ENCODE measurements around the gene CHMP3.
"Not testable (repeated sequence)": the region's sequence is repeated elsewhere in the genome, so short reads cannot be mapped to it uniquely, and the experiment has no call there.

The CHMP3 gene

GRCh38 chr2:86549440-86549839 lies 13.8 kb downstream of the CHMP3 start:
- FAIRE-seq, result not testable (repeated sequence)

DNA sequence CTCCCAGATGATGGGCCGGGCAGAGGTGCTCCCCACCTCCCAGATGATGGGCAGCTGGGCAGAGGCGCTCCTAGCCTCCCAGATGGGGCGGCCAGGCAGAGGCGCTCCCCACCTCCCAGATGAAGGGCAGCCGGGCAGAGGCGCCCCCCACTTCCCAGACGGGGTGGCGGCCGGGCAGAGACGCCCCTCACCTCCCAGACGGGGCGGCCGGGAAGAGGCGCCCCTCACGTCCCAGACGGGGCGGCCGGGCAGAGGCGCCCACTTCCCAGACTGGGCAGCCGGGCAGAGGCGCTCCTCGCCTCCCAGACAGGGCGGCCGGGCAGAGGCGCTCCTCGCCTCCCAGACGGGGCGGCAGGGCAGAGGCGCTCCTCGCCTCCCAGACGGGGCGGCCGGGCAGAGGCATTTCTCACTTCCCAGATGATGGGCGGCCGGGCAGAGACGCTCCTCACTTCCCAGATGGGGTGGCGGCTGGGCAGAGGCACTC lies 14.3 kb downstream of the CHMP3 start:
- not testable (repeated sequence) for FAIRE-seq

DNA sequence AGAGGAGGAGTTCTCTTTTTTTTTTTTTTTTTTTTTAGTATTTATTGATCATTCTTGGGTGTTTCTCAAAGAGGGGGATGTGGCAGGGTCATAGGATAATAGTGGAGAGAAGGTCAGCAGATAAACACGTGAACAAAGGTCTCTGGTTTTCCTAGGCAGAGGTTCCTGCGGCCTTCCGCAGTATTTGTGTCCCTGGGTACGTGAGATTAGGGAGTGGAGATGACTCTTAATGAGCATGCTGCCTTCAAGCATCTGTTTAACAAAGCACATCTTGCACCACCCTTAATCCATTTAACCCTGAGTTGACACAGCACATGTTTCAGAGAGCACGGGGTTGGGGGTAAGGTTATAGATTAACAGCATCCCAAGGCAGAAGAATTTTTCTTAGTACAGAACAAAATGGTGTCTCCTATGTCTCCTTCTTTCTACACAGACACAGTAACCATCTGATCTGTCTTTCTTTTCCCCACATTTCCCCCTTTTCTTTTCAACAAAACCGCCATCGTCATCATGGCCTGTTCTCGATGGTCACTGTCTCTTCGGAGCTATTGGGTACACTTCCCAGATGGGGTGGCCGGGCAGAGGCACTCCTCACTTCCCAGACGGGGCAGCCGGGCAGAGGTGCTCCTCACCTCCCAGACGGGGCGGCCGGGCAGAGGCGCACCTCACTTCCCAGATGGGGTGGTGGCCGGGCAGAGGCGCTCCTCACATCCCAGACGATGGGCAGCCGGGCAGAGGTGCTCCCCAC lies 14.9 kb downstream of the CHMP3 start:
- FAIRE-seq, result not testable (repeated sequence)

DNA sequence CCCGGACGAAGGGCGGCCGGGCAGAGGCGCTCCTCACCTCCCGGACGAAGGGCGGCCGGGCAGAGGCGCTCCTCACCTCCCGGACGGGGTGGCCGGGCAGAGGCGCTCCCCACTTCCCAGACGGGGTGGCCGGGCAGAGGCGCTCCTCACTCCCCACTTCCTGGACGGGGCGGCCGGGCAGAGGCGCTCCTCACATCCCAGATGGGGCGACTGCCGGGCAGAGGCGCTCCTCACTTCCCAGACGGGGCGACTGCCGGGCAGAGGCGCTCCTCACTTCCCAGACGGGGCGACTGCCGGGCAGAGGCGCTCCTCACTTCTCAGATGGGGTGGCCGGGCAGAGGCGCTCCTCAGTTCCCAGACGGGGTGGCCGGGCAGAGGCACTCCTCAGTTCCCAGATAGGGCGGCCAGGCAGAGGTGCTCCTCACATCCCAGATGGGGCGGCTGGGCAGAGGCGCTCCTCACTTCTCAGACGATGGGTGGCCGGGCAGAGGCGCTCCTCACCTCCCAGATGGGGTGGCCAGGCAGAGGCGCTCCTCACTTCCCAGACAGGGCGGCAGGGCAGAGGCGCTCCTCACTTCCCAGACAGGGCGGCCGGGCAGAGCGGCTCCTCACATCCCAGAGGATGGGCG lies 17.8 kb downstream of the CHMP3 start:
- not testable (repeated sequence) for FAIRE-seq

DNA sequence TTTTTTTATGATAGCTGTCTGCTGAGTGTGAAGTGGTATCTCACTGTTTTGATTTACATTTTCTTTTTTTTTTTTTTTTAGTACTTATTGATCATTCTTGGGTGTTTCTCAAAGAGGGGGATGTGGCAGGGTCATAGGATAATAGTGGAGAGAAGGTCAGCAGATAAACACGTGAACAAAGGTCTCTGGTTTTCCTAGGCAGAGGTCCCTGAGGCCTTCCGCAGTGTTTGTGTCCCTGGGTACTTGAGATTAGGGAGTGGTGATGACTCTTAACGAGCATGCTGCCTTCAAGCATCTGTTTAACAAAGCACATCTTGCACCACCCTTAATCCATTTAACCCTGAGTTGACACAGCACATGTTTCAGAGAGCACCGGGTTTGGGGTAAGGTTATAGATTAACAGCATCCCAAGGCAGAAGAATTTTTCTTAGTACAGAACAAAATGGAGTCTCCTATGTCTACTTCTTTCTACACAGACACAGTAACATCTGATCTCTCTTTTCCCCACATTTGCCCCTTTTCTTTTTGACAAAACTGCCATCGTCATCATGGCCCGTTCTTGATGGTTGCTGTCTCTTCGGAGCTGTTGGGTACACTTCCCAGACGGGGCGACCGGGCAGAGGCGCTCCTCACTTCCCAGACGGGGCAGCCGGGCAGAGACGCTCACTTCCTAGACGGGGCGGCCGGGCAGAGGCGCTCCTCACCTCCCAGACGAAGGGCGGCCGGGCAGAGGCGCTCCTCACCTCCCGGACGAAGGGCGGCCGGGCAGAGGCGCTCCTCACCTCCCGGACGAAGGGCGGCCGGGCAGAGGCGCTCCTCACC lies 18.8 kb downstream of the CHMP3 start:
- FAIRE-seq, result not testable (repeated sequence)

DNA sequence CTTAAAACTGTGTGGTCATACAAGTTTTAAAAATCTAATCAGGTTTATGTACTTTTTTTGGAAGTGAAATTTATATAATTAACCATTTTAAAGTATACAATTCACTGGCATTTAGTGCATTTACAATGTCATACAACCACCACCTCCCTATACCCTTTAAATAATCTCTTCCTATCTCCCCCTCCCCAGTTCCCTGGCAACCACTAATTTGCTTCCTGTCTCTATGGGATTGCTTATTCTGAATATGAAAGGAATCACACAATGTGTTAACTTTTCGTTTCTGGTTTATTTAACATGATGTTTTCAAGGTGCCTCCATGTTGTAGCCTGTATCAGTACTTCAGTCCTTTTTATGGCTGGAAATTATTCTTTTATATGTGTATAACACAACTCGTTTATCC lies 19.4 kb downstream of the CHMP3 start:
- no peak for FAIRE-seq

DNA sequence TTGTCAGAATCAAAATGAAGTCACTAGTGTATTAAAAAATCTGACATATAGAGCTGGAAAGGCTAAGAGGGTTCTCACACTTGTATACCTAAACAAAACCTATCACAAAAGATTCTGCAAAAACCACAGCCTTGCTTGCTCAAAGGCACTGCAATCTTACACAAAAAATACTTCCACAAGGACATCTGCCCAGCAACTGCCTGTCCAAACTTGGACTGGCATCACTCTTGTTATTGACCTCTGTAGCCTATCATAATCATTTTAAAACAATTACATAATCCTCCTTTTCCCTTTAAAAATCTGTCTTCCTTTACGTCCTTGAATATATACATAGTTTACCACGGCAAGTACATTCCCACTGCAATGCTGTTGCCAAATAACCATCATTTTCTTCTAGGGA lies 19.9 kb downstream of the CHMP3 start:
- FAIRE-seq, result no peak

GRCh38 chr2:86542814-86543213 lies 20.4 kb downstream of the CHMP3 start:
- FAIRE-seq, result no peak

DNA sequence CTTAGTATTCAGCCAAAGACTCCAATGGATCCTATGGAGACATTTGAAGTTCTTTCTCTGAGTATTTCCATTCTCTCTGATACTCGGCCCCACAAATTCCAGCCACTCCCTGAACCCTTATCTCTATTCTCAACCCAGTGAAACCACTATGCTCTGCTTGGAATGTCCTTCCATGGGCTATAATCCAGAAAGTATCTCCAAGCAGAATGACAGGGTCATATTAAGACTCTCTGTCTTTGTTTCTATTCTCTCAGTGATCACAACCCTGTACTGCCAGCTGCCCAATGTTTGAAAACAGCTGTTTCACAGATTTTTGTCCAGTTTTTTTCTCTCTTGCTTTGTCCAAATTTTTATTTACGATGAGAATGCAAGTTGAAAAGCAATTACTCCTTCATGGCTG lies 21.9 kb downstream of the CHMP3 start:
- FAIRE-seq, result no peak

- no peak for FAIRE-seq
Observed at GRCh38 chr2:86533589-86533988, 29.7 kb downstream of the CHMP3 start.

DNA sequence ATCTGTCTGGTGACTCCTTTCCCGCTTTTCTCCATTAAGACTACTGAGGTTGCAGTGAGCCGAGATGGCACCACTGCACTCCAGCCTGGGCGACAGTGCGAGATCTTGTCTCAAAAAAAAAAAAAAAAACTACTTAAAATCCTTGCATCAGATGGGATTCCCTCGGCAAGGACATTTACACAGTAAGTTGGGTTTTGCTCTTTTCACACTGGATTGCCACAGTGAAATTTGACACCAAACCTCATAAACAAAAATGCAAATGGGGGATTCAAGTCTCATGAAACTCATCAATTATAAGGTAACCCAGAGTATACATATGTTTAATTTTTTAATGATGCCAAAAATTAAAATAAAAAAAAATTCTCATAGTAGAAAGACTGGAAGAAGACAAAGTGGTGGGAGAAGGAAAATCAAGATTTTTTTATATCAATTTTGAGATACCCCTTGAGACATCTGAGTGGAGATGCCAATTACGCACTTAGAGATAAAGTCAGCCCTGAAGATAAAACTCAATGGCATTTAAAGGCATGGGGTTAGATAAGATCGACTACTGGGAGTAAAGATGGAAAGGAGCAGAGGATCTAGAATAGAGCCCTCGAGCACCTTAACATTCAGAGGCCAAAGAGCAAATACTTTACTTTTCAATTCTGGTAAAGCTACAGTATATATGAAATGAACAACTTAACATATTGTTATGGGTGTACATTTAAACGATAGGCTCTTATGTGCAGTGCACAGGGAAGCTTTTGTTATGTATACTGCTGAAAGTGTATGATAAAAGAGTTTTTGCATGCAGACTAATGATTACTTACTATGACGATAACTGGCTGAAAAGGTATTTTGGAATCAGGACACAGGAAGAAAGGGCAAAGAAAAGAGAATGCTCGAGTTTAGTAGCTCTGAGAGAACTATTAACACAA lies 37.6 kb downstream of the CHMP3 start:
- no peak for FAIRE-seq

- FAIRE-seq, result no peak
Observed at GRCh38 chr2:86523491-86523890, 39.8 kb downstream of the CHMP3 start.

DNA sequence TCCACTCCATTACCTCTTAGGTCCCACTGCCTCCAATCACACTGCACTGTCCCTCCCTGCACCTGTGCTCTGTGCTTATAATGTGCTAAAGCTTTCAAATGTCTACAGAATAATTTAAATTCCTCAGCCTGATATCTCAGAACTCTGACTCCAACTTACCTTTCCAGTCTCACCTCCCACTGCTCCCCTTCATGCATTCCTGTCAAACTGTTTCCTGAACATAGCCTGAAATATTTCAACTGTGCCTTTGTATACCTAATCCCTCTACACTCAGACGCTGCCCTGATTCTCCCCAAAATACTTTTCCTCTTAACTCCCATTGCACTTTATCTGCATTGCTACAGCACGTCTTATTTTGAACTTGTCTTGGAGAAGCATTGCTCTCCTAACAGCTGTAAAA lies 40.5 kb downstream of the CHMP3 start:
- FAIRE-seq, result no peak

GRCh38 chr2:86521922-86522321 lies 41.3 kb downstream of the CHMP3 start:
- no peak for FAIRE-seq

DNA sequence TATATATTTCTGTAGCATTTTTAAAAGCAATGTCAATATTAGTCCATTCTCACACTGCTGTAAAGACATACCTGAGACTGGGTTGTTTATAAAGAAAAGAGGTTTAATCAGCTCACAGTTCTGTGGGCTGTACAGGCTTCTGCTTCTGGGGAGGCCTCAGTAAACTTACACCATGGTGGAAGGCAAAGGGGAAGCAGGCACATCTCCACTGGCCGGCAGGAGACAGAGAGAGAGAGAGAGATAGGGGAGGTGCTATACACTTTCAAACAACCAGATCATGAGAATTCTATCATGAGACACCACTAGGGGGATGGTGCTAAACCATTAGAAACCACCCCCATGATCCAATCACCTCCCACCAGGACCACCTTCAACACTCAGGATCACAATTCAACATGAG lies 43.1 kb downstream of the CHMP3 start:
- no peak for FAIRE-seq

GRCh38 chr2:86519349-86519748 lies 43.9 kb downstream of the CHMP3 start:
- no peak for FAIRE-seq

DNA sequence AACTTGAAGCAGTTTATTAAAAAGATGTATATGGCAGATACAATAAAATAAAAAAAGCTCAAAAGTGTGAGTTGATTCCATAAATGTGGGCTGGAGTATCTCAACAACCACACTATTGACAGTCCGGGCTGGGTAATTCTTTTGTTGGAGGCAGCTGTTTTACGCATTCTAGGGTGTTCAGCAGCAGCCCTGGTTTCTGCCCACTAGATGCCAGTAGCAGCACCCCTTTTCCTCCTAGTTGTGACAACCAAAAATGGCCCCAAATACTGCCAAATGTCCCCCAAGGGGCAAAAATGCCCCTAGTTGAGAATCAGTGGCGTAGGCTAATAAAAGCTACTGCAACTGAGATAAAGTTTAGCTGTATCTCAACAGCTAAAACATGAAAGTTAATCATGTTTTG lies 44.8 kb downstream of the CHMP3 start:
- FAIRE-seq, result no peak

DNA sequence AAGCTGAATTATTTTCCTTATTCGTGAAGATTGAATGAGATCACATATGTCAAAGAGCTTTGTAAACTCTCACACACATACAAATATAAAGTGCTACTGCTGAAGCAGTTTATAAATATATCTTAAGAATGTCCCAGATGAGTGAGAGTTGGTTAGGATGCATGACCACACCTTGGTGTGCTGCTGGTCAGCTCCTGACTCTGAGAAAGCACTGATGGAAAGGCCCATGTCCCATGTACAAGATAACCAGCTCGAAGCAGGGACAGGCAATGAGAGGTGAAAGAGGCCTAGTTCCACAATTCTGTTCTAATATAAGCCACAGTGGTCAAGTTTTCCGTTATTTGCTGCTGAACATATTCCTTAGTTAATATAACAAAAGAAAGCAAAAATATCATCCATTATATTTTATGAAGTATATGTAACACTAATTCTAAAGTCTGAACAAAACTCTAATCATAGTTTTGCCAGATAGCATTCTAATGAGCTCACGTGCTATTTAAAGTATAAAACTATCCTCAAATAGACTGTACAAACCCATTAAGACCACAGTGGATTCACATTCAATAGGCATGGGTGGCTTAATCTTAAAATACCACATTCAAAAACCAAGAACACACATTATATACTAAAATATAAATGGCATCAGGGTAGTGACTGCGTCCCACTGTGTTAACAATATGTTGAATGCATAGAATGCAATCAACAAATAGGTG lies 49.1 kb downstream of the CHMP3 start:
- FAIRE-seq, result no peak

DNA sequence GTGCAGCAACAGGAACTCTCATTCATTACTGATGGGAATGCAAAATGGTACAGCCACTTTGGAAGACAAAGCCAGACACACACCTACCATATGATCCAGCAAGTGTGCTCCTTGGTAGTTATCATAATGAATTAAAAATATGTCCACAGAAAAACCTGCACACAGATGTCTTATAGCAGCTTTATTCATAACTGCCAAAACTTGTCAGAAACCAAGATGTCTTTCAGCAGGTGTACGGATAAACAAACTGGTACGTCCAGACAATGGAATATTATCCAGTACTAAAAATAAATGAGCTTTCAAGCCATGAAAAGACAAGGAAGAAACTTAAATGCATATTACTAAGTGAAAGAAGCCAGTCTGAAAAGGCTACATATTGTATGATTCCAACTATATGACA lies 50.4 kb downstream of the CHMP3 start:
- FAIRE-seq, result no peak

- FAIRE-seq, result no peak
Observed at GRCh38 chr2:86512034-86512433, 51.2 kb downstream of the CHMP3 start.

- FAIRE-seq, result no peak
Observed at GRCh38 chr2:86510436-86510933, 52.8 kb downstream of the CHMP3 start.

DNA sequence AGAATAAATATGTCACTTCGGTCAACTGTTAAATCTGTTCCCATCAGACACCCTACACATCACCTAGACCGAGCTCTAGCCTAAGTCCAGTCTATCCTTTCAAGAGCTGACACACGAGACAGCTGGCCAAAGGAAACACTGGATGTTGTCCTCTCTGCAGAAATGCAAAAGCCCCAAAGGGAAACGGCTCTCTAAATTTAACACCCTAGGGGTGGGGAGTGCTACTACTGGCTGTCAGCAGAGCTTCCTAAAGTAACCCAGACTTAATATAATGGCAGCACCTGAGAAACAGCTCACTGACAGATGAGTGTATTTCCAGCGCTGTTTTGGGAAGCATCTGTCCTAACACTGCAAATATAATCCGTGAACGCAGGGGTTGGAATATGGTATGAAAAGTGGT lies 55.6 kb downstream of the CHMP3 start:
- FAIRE-seq, result no peak

All from islet of Langerhans (tissue), 1 donor.